HG03521 (cell line): Measurements from ENCODE around the gene PLXNA4.
"Not testable (repeated sequence)": the region's sequence is repeated elsewhere in the genome, so short reads cannot be mapped to it uniquely, and the experiment has no call there.

Experiments used
- ATAC-seq: cut with Tn5 transposase; IDR thresholded peaks from one replicate; pipeline ENCODE4 v1.9.1; 2021; ENCODE audit warnings: mild to moderate bottlenecking, moderate library complexity; ENCODE audit not compliant: unreplicated experiment

The PLXNA4 gene

GRCh38 chr7:132575982-132576720 lies at the start of gene PLXNA4:
PLXNA4 (minus strand) TSS chr7:132576470; CDS start chr7:132508693, 67,777 bp downstream.
- ATAC-seq: no peak

- no peak for ATAC-seq
Observed at GRCh38 chr7:132625651-132626050, 49.4 kb upstream of the PLXNA4 start.

GRCh38 chr7:132622081-132622480 lies 45.8 kb upstream of the PLXNA4 start:
- no peak for ATAC-seq

- ATAC-seq: no peak
Observed at GRCh38 chr7:132619967-132620366, 43.7 kb upstream of the PLXNA4 start.

GRCh38 chr7:132618956-132619305 lies 42.7 kb upstream of the PLXNA4 start:
- no peak for ATAC-seq

- ATAC-seq: no peak
Observed at GRCh38 chr7:132618271-132618955, 42.1 kb upstream of the PLXNA4 start.

- ATAC-seq: no peak
Observed at GRCh38 chr7:132614428-132615318, 38.4 kb upstream of the PLXNA4 start.

GRCh38 chr7:132613737-132614136 lies 37.5 kb upstream of the PLXNA4 start:
- no peak for ATAC-seq

- ATAC-seq: no peak
Observed at GRCh38 chr7:132610995-132611394, 34.7 kb upstream of the PLXNA4 start.

GRCh38 chr7:132609906-132610520 lies 33.7 kb upstream of the PLXNA4 start:
- ATAC-seq: no peak

- no peak for ATAC-seq
Observed at GRCh38 chr7:132609222-132609621, 33.0 kb upstream of the PLXNA4 start.

GRCh38 chr7:132608523-132608922 lies 32.3 kb upstream of the PLXNA4 start:
- ATAC-seq: no peak

- ATAC-seq: no peak
Observed at GRCh38 chr7:132607656-132608055, 31.4 kb upstream of the PLXNA4 start.

- ATAC-seq: no peak
Observed at GRCh38 chr7:132604121-132604520, 27.9 kb upstream of the PLXNA4 start.

- ATAC-seq: no peak
Observed at GRCh38 chr7:132603220-132603833, 27.1 kb upstream of the PLXNA4 start.

- no peak for ATAC-seq
Observed at GRCh38 chr7:132601783-132602182, 25.5 kb upstream of the PLXNA4 start.

- no peak for ATAC-seq
Observed at GRCh38 chr7:132596588-132596987, 20.3 kb upstream of the PLXNA4 start.

- ATAC-seq: not testable (repeated sequence)
Observed at GRCh38 chr7:132594741-132595140, 18.5 kb upstream of the PLXNA4 start.

GRCh38 chr7:132592936-132593335 lies 16.7 kb upstream of the PLXNA4 start:
- no peak for ATAC-seq

- ATAC-seq: no peak
Observed at GRCh38 chr7:132592231-132592920, 16.1 kb upstream of the PLXNA4 start.
